G401 (cell line): ENCODE results near the gene INPP5A. TPM values are rescaled to one million over a fixed set of nuclear protein-coding genes. Genes with fewer than 3 reads are reported as not detected.

Experiments
- DNase-seq: peaks from one replicate; pipeline ENCODE4 v3.0.0-alpha.2; 2015; ENCODE audit warnings: low spot score
- in situ Hi-C: cut with HindIII; loops from 2 replicates; pipeline ENCODE4 v1.10.0; 2016; ENCODE audit warnings: low sequenced_read_pairs, mixed read lengths
- total RNA-seq: library from RNA; depleted of rRNA; stranded (reverse); fragments of >200 nt; shearing (Covaris generic); gene quantifications from 2 replicates; pipeline ENCODE4 v1.2.3, GENCODE V29; 2014

The INPP5A gene
- total RNA-seq, 1 experiment from 2014 or later, result 44.3 TPM

- in situ Hi-C loops, result no loop called here
- DNase-seq, result no peak
Measured at GRCh38 chr10:132554991-132555647, 17.5 kb downstream of the INPP5A start.

- in situ Hi-C loops, result no loop called here
- DNase-seq, result no peak
Measured at GRCh38 chr10:132555648-132556575, 18.3 kb downstream of the INPP5A start.

- in situ Hi-C loops, result no loop called here
- DNase-seq, result no peak
Measured at GRCh38 chr10:132556994-132557441, 19.4 kb downstream of the INPP5A start.

- DNase-seq, result no peak
Measured at GRCh38 chr10:132557696-132558515, 20.3 kb downstream of the INPP5A start.

GRCh38 chr10:132558516-132559413 is 21.2 kb downstream of the INPP5A start:
- no peak for DNase-seq
- in situ Hi-C loops, result no loop called here

More at GRCh38 chr10:132557696-132558515, 20.3 kb downstream of the INPP5A start:
- in situ Hi-C loops, result no loop called here

- no peak for DNase-seq
- in situ Hi-C loops, result no loop called here
Measured at GRCh38 chr10:132559538-132559937, 22.0 kb downstream of the INPP5A start.

GRCh38 chr10:132560241-132560731 is 22.7 kb downstream of the INPP5A start:
- in situ Hi-C loops, result no loop called here
- DNase-seq, result no peak

- DNase-seq, result no peak
- in situ Hi-C loops, result no loop called here
Measured at GRCh38 chr10:132562177-132562915, 24.8 kb downstream of the INPP5A start.

- no peak for DNase-seq
- in situ Hi-C loops, result no loop called here
Measured at GRCh38 chr10:132562916-132563456, 25.4 kb downstream of the INPP5A start.

GRCh38 chr10:132563485-132564248 is 26.1 kb downstream of the INPP5A start:
- in situ Hi-C loops, result no loop called here

GRCh38 chr10:132564249-132564605 is 26.6 kb downstream of the INPP5A start:
- in situ Hi-C loops, result no loop called here
- no peak for DNase-seq

More at GRCh38 chr10:132563485-132564248, 26.1 kb downstream of the INPP5A start:
- DNase-seq, result no peak

- in situ Hi-C loops, result no loop called here
Measured at GRCh38 chr10:132564690-132565089, 27.1 kb downstream of the INPP5A start.

GRCh38 chr10:132565516-132566209 is 28.1 kb downstream of the INPP5A start:
- in situ Hi-C loops, result no loop called here
- DNase-seq, result no peak

More at GRCh38 chr10:132564690-132565089, 27.1 kb downstream of the INPP5A start:
- DNase-seq, result no peak

GRCh38 chr10:132566892-132567291 is 29.3 kb downstream of the INPP5A start:
- DNase-seq, result no peak
- in situ Hi-C loops, result no loop called here

GRCh38 chr10:132570265-132570664 is 32.7 kb downstream of the INPP5A start:
- DNase-seq, result no peak
- in situ Hi-C loops, result no loop called here
